GM18873 (cell line): Measurements from ENCODE around the gene ADH7.
"Not testable (repeated sequence)": the region's sequence is repeated elsewhere in the genome, so short reads cannot be mapped to it uniquely, and the experiment has no call there.

Experiments used
- ATAC-seq: cut with Tn5 transposase; IDR thresholded peaks from one replicate; pipeline ENCODE4 v1.9.1; 2021; ENCODE audit warnings: mild to moderate bottlenecking, moderate library complexity, moderate number of reproducible peaks; ENCODE audit not compliant: unreplicated experiment, low FRiP score

Gene ADH7

GRCh38 chr4:99383399-99383798, 51.7 kb downstream of the ADH7 start:
- no peak for ATAC-seq

DNA sequence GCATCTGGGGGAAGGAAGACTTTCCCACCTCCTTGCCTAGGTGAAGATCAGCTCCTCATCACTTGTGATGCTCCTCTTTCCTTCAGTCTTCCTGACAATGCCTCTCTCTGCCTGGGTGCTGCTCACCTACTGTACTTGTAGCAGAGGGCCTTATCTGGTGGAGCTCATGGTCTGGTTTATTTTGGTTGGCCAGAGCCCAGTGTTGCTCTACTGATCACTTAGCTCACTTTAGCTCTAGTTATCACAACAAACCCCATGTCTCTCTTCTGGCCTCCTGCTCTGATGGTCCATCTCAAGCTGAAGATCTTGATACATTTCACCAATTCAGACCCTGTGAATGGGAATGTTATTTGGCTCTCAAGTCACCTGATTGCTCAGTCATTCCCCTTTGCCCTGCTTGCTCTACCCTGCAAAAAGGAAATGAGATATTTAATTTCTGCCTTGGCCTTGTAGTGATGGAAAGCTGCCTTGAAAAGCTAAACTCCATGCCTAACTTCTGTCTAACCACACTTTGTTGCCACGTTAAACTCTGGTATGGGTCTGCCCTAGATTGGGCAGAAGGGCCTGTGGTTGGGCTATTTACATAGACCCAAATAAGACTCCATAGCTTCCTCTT, 52.3 kb downstream of the ADH7 start:
- ATAC-seq = no peak

DNA sequence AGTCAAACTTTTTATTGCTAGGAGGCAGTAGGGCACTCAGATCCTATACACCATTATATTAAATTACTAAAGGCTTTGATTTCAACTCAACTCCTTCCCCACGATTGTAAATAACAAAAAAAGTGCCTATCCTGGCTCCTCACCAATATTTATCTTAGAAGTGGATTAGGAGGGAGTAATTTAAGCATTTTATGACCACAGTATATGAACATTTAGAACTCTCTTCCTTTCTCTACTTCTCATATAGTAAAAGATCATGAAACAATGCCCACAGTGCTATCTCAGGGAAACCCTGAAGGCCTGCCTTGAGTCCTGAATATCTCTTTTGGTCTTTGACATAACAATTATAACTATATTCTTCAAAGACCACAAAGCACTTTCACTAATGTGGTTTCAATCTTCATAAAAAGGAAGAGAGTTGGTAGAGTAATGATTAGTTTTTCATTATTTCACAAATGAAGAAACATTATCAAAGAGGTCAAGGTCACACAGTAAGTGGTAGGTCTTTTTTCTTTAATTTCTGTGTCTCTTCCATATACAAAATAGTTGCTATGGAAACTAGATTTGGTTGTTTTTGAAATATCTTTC, 53.5 kb downstream of the ADH7 start:
- ATAC-seq = no peak

GRCh38 chr4:99379571-99379970, 55.6 kb downstream of the ADH7 start:
- ATAC-seq = no peak

- no peak for ATAC-seq
Observed at GRCh38 chr4:99378876-99379275, 56.3 kb downstream of the ADH7 start.

GRCh38 chr4:99377341-99377740, 57.8 kb downstream of the ADH7 start:
- not testable (repeated sequence) for ATAC-seq

- ATAC-seq = not testable (repeated sequence)
Observed at GRCh38 chr4:99372464-99372863, 62.7 kb downstream of the ADH7 start.

GRCh38 chr4:99367817-99368216, 67.3 kb downstream of the ADH7 start:
- ATAC-seq = not testable (repeated sequence)

DNA sequence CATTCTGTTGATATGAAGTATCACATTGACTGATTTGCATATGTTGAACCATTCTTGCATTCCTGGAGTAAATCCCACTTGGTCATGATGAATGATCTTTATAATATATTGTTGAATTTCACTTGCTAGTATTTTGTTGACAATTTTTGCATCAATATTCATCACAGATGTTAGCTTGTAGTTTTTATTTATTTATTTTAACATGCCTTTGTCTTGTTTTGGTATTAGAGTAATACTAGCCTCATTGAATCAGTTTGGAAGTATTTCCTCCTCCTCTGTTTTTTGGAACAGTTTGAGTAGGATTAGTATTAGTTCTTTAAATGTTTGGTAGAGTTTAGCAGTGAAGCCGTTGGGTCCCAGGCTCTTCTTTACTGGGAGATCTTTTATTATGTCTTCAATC, 68.7 kb downstream of the ADH7 start:
- no peak for ATAC-seq

GRCh38 chr4:99362768-99363167, 72.4 kb downstream of the ADH7 start:
- ATAC-seq = no peak
